HG03135 (cell line): ENCODE results near the gene FCRL4.
A peak's percentile ranks its signal among the peaks of the same experiment; 100 is the strongest.
"Not testable (repeated sequence)": the region's sequence is repeated elsewhere in the genome, so short reads cannot be mapped to it uniquely, and the experiment has no call there.

ENCODE experiments used
- ATAC-seq: cut with Tn5 transposase; IDR thresholded peaks from one replicate; pipeline ENCODE4 v1.9.1; 2021; ENCODE audit warnings: mild to moderate bottlenecking, moderate library complexity; ENCODE audit not compliant: unreplicated experiment

The FCRL4 gene

GRCh38 chr1:157551694-157552693 is 45.9 kb downstream of the FCRL4 start, which contains the start of gene FCRL5:
FCRL5 (minus strand) TSS chr1:157552515; CDS start chr1:157552362, 153 bp downstream.
- peak; percentile 82 for ATAC-seq

- ATAC-seq: not testable (repeated sequence)
Measured at GRCh38 chr1:157548081-157548480, 49.8 kb downstream of the FCRL4 start.

- ATAC-seq: no peak
Measured at GRCh38 chr1:157542676-157543075, 55.2 kb downstream of the FCRL4 start.

GRCh38 chr1:157540852-157541251 is 57.0 kb downstream of the FCRL4 start:
- no peak for ATAC-seq

GRCh38 chr1:157540160-157540748 is 57.6 kb downstream of the FCRL4 start:
- no peak for ATAC-seq

DNA sequence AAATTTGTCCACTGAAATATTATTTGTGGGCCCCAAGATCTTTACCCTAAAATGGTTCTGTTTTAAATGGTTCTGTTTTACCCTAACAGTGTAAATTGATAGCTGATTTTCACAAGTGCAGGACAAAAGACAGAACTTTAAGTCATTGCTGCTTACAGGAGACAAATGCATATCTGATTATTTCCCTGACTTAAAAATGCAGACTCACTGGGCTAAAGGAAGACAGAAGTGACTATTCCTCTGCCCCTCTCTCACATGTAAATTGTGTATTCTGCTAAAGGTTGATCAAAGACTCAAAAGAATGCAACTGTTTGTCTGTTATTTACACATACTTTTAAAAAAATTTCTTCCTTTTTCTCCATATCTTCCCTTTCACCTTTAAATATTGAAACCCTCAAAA is 58.3 kb downstream of the FCRL4 start:
- ATAC-seq: no peak

- ATAC-seq: no peak
Measured at GRCh38 chr1:157532569-157532968, 65.3 kb downstream of the FCRL4 start.

DNA sequence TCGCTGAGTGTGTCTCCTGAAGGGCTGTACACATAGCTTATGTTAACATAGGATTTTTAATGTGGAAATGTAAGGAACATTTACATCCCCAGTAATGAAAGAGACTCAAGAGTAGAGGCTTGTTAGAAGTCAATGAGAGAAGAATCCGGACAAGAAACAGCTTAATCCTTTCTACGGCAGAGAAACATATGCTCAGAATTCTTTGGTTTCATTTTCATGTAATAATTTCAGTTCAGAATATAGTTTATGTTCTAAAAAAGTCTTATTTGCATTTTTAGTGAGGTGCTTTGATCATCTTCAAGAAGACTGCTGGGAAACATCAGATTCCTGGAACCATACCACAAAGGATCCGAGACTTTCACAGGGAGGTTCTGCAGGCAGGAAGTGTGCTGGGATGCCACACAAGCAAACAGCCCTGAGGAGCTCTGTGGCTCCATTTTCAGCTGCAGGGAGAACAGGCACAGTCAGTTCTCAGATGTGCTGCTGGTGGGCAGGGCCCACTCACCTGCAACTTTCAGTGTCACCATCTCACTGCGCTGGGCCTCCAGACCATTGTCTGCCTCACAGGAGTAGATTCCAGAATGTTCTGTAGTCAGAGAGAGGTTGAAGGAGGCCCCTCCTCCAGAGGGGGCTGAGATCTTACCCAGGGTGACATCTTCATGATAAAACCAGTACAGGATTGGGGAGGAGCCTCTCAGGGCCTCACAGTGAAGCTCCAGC is 74.0 kb downstream of the FCRL4 start:
- no peak for ATAC-seq
